Chondrocyte (in vitro differentiated cells): Measurements from ENCODE around the gene PHYKPL. TPM values are rescaled to one million over a fixed set of nuclear protein-coding genes. Genes with fewer than 3 reads are reported as not detected.

Experiments
- DNase-seq: peaks from one replicate; pipeline ENCODE4 v3.0.0; 2021; ENCODE audit warnings: mixed read lengths, low spot score
- H3K27ac Mint-ChIP-seq: one replicate; pipeline ENCODE4 v1.8.0; 2021; ENCODE audit warnings: mild to moderate bottlenecking, moderate library complexity, mixed read lengths; ENCODE audit not compliant: unreplicated experiment
- H3K27me3 Mint-ChIP-seq: 2 replicates; pipeline ENCODE4 v1.8.0; 2021; ENCODE audit warnings: low read depth, mixed read lengths
- H3K36me3 Mint-ChIP-seq: 2 replicates; pipeline ENCODE4 v1.8.0; 2021; ENCODE audit warnings: low read depth, mixed read lengths
- H3K4me1 Mint-ChIP-seq: 2 replicates; pipeline ENCODE4 v1.8.0; 2021; ENCODE audit warnings: low read depth, mild to moderate bottlenecking, mixed read lengths
- H3K4me3 Mint-ChIP-seq: one replicate; pipeline ENCODE4 v1.8.0; 2021; ENCODE audit warnings: mild to moderate bottlenecking, moderate library complexity, mixed read lengths; ENCODE audit not compliant: unreplicated experiment
- H3K9me3 Mint-ChIP-seq: 2 replicates; pipeline ENCODE4 v1.8.0; 2021; ENCODE audit warnings: low read depth, mixed read lengths
- total RNA-seq: library from RNA; stranded (reverse); gene quantifications from 3 replicates; pipeline ENCODE4 v1.2.1, GENCODE V29; 2021
- TF ChIP-seq, protein P1 (sequence below): fragments of 200-600 bp; sonication (generic); IDR thresholded peaks from 2 replicates; pipeline ENCODE4 v1.5.0; 2021; ENCODE audit warnings: antibody characterized with exemption, mild to moderate bottlenecking, moderate library complexity

The PHYKPL gene
- total RNA-seq, 1 donor from 2014 or later, result 43.8 TPM

DNA sequence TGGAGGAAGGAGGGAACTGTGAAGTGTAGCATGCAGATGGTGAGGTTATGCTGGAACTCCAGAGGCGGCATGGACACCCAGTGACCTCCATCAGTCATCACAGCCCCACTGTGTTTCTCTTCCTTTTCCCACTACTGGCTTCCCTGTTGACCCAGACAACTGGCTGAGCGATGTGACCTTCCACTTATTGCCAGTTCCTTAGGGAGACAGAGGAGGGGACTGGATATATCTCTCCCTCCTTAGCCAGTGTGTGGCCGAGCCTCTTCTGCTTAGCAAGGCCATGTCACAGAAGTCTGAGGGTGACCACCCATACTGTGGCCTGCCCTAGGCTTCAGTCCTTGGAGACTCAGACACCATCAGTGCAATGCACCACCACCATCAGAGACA is 3.0 kb upstream of the PHYKPL start:
- Mint-ChIP-seq H3K4me1 (peaks cover 19% of the 10 kb centered on the region), H3K27ac (no peak overlapping the region), H3K4me3 (no peak overlapping the region), H3K27me3 (no peaks in the 10 kb centered on the region), H3K36me3 (peaks cover 4% of the 10 kb centered on the region), H3K9me3 (no peaks in the 10 kb centered on the region)
- DNase-seq, result peak; percentile 41
- TF ChIP-seq, protein P1, sequence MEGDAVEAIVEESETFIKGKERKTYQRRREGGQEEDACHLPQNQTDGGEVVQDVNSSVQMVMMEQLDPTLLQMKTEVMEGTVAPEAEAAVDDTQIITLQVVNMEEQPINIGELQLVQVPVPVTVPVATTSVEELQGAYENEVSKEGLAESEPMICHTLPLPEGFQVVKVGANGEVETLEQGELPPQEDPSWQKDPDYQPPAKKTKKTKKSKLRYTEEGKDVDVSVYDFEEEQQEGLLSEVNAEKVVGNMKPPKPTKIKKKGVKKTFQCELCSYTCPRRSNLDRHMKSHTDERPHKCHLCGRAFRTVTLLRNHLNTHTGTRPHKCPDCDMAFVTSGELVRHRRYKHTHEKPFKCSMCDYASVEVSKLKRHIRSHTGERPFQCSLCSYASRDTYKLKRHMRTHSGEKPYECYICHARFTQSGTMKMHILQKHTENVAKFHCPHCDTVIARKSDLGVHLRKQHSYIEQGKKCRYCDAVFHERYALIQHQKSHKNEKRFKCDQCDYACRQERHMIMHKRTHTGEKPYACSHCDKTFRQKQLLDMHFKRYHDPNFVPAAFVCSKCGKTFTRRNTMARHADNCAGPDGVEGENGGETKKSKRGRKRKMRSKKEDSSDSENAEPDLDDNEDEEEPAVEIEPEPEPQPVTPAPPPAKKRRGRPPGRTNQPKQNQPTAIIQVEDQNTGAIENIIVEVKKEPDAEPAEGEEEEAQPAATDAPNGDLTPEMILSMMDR, result no peak

DNA sequence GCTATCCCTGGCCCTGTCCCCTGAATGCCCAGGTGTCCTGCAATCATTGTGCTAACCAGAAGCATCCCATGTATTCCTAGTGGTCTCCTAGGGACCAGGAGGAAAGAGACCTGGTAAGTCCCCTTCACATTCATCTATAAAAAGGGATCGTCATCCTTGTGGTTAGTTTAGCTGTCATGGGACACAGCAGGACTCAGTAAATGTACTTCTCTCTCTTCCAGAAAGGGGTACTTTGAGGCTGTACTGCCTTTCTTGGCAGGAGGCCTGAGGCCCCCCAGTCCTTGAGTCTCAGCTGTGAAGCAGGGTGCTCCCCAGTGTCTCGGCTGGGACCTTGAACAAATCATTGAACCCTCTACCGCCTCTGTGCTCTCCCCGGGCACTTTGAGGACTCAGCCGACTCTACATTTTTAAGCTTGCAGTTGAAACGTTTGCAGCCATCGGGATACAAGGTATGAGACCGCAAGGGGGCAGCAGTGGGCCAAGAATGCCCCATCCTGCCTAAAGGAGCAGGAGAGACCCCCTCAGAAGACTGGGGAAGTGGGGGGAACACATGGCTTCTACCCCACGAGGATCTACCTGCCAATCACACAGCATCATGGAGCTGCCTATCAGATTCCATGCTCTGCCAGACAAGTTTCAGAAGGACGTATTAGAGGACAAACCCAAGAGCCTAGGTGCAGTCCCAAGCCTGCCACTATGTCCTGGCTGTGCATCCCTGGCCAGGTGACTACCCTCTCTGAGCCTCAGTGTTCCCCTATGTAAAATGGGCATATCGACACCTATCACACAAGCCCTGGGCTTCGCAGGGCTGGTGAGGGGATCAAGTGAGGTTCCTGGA is 2.4 kb upstream of the PHYKPL start:
- Mint-ChIP-seq H3K27me3 (no peaks in the 10 kb centered on the region), H3K27ac (peak overlapping the region; percentile 1), H3K4me1 (peaks cover 24% of the 10 kb centered on the region), H3K36me3 (peaks cover 4% of the 10 kb centered on the region), H3K9me3 (no peaks in the 10 kb centered on the region), H3K4me3 (no peak overlapping the region)
- TF ChIP-seq, protein P1, result peak; percentile 86
- peak; percentile 81 for DNase-seq

DNA sequence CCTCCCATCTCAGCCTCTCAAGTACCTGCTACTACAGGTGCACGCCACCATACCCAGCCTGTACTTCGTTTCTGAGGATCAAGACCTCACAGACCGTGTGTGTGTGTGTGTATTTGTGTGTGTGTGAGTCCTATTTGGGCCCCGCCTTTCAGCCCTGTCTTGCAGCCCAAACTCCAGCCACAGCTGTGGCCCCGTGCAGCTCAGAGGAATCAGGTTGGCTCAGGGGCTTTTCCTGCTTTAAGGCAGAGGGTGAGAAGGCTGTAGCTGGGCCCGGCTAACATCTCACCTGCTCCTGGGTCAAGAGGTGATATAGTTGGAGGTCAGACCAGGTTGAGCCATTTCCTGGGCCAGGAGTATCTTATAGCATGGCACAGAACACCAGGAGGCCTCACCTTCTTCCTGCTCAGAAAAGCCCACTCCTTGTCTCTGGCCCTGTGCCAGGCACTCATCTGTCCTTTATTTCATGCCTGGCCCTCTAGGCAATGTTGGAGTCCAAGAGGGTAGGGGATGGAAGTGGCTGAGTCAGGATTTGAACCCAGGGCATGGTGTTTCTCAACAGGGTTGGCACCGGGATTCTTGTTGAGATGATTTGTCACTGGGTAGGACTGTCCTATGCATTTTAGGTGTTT is 1.6 kb upstream of the PHYKPL start:
- Mint-ChIP-seq H3K4me3 (no peak overlapping the region), H3K36me3 (peaks cover 9% of the 10 kb centered on the region), H3K4me1 (peaks cover 30% of the 10 kb centered on the region), H3K27ac (no peak overlapping the region), H3K27me3 (no peaks in the 10 kb centered on the region), H3K9me3 (no peaks in the 10 kb centered on the region)
- peak; percentile 59 for DNase-seq
- TF ChIP-seq, protein P1, result no peak

DNA sequence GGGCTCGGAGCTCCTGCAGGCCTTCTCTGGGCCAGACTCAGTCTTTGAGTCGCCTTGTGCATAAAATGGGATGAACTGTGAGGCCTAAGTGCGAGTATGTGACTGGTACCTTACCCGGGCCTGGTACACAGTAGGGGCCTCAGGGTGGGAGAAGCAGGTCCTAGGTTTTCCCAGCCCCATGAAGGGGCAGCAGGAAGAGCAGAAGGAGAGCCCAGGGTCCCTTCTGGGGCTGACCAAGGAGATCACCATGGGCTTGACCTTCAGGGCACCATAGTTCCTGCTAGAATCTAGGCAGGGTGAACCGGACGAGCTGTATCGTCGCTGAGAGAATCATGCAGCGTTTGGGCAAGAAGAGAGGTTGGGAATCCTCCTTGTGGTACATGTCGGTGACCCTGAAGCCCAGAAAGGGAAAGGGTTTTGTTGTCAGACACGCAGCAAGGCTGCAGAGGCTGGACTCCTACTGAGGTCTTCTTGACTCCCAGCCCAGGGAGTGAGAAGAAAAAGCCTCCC is 373 bp upstream of the PHYKPL start:
- Mint-ChIP-seq H3K4me1 (peaks cover 31% of the 10 kb centered on the region), H3K27ac (peak overlapping the region; percentile 65), H3K4me3 (peak overlapping the region; percentile 59), H3K9me3 (peaks cover under 1% of the 10 kb centered on the region), H3K36me3 (peaks cover 16% of the 10 kb centered on the region), H3K27me3 (no peaks in the 10 kb centered on the region)
- TF ChIP-seq, protein P1, result no peak
- DNase-seq, result no peak

DNA sequence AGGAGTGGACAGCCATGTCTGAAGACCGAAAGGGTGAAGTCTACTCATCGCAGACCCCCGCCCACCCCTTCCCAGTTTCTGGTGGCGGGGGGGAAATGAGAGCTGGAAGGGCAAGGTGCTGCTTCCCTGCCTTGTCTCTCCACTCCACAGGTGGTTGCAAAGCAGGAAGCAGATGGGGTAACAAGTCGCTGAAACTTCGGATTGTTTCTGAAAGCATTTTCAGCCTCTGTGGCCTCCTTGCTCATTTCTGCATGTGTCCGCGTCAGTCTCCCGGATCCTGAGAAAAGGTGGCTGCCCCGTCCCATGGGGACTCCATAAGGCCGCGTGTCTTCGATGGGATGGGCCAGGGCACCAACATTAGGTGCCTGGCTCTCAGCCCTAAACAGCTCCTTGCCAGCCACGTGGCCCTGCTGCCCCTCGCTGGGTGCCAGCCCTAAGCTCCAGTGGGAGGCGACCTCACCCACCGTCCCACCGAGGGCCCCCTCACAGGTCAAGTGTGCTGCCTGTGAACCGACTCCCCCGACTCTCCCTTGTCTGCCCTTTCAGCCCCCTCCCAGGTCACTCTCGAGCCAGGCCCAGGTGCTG is 971 bp downstream of the PHYKPL start:
- Mint-ChIP-seq H3K27ac (peak overlapping the region; percentile 81), H3K27me3 (no peaks in the 10 kb centered on the region), H3K9me3 (peaks cover 10% of the 10 kb centered on the region), H3K36me3 (peaks cover 26% of the 10 kb centered on the region), H3K4me3 (peak overlapping the region; percentile 78), H3K4me1 (peaks cover 40% of the 10 kb centered on the region)
- DNase-seq, result peak; percentile 90
- TF ChIP-seq, protein P1, result no peak
